BE2C (cell line): ENCODE results near the gene PRSS27.

Experiments
- DNase-seq: peaks from one replicate; pipeline ENCODE4 v3.0.0-alpha.2; 2020
- H3K27me3 ChIP-seq: fragments of 250-450 bp; sonication (Bioruptor Pico); 2 replicates; pipeline ENCODE4 v1.5.1; 2020; ENCODE audit warnings: mild to moderate bottlenecking
- H3K36me3 ChIP-seq: fragments of 250-450 bp; sonication (Bioruptor Pico); 2 replicates; pipeline ENCODE4 v1.5.1; 2020; ENCODE audit warnings: mild to moderate bottlenecking
- H3K4me1 ChIP-seq: fragments of 250-450 bp; sonication (Bioruptor Pico); 2 replicates; pipeline ENCODE4 v1.5.1; 2020
- H3K4me3 ChIP-seq: 2 replicates; pipeline ENCODE4 v1.5.1; 2011; ENCODE audit warnings: low read depth, low read length
- H3K9me3 ChIP-seq: fragments of 250-450 bp; sonication (Bioruptor Pico); 2 replicates; pipeline ENCODE4 v1.5.1; 2020
- TF ChIP-seq, protein P1 (sequence below): IDR thresholded peaks from 2 replicates; pipeline ENCODE4 v1.5.1; 2012; ENCODE audit warnings: mild to moderate bottlenecking, low read depth, low read length

The PRSS27 gene

DNA sequence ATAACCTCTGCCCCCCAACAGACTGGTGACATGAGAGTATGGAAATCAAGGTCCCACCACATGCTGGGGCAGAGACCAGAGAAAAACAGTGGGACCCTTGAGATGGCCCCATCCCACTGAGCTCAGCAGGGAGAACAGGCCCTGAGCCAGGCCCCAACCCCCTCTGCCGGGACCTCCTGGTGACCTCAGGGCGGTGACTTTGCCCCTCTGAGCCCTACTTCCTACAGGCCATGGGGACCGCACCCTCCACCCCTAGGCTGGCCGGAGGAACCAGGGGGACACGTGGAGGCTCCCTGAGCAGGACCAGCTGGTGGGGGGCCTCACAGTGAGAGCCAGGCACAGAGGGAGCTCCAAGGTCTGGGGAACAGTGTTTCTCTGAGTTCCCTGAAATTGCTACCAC is 18.6 kb upstream of the PRSS27 start:
- Histone ChIP-seq H3K4me3 (no peak overlapping the region), H3K27me3 (no peaks in the 10 kb centered on the region), H3K4me1 (no peaks in the 10 kb centered on the region), H3K36me3 (no peaks in the 10 kb centered on the region), H3K9me3 (no peaks in the 10 kb centered on the region)
- TF ChIP-seq, protein P1, sequence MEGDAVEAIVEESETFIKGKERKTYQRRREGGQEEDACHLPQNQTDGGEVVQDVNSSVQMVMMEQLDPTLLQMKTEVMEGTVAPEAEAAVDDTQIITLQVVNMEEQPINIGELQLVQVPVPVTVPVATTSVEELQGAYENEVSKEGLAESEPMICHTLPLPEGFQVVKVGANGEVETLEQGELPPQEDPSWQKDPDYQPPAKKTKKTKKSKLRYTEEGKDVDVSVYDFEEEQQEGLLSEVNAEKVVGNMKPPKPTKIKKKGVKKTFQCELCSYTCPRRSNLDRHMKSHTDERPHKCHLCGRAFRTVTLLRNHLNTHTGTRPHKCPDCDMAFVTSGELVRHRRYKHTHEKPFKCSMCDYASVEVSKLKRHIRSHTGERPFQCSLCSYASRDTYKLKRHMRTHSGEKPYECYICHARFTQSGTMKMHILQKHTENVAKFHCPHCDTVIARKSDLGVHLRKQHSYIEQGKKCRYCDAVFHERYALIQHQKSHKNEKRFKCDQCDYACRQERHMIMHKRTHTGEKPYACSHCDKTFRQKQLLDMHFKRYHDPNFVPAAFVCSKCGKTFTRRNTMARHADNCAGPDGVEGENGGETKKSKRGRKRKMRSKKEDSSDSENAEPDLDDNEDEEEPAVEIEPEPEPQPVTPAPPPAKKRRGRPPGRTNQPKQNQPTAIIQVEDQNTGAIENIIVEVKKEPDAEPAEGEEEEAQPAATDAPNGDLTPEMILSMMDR, result no peak
- DNase-seq, result no peak

DNA sequence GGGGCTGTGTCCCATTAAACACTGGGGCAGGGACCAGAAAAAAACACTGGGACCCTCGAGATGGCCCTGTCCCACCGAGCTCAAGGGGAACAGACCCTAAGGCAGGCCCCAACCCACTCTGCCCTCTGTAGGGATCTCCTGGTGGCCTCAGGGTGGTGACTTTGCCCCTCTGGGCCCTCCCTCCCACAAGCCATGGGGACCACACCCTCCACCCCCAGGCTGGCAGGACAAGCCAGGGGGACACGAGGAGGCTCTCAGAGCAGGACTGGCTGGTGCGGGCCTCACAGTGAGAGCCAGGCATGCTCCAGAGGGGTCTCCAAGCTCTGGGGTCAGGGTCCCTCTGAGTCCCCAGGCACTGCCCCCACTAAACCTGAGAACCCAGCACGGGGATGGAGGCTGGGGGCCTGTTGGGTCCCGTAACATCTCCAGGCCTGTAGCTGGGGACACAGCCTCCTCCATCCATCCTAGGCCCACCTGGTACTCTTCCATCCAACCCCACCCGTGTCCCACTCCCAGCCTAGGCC is 17.9 kb upstream of the PRSS27 start:
- no peaks in the 10 kb centered on the region for H3K36me3 ChIP-seq
- no peak overlapping the region for H3K4me3 ChIP-seq
- no peak for DNase-seq
- no peaks in the 10 kb centered on the region for H3K27me3 ChIP-seq
- no peaks in the 10 kb centered on the region for H3K9me3 ChIP-seq
- H3K4me1 ChIP-seq, result no peaks in the 10 kb centered on the region
- TF ChIP-seq, protein P1, result no peak

DNA sequence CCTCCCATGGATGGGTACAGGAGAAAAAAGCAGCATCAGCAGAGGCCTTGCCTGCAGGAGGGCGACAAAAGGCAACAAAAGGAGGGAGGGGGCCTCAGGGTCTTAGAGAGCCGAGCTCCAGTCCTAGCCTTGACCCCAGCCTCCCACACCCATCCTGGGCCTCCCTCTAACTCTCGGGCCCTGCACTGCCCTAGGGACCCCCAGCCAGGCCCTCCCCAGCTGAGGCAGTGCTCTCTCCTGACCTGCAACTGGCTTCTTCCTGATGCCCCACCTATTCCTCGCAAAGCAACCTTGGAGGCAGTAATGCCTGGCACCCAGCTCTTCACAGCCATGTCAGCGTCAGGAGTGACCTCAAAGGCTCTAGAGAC is 17.2 kb upstream of the PRSS27 start:
- DNase-seq, result no peak
- TF ChIP-seq, protein P1, result no peak
- Histone ChIP-seq H3K36me3 (no peaks in the 10 kb centered on the region), H3K9me3 (no peaks in the 10 kb centered on the region), H3K4me1 (no peaks in the 10 kb centered on the region), H3K4me3 (no peak overlapping the region), H3K27me3 (no peaks in the 10 kb centered on the region)

DNA sequence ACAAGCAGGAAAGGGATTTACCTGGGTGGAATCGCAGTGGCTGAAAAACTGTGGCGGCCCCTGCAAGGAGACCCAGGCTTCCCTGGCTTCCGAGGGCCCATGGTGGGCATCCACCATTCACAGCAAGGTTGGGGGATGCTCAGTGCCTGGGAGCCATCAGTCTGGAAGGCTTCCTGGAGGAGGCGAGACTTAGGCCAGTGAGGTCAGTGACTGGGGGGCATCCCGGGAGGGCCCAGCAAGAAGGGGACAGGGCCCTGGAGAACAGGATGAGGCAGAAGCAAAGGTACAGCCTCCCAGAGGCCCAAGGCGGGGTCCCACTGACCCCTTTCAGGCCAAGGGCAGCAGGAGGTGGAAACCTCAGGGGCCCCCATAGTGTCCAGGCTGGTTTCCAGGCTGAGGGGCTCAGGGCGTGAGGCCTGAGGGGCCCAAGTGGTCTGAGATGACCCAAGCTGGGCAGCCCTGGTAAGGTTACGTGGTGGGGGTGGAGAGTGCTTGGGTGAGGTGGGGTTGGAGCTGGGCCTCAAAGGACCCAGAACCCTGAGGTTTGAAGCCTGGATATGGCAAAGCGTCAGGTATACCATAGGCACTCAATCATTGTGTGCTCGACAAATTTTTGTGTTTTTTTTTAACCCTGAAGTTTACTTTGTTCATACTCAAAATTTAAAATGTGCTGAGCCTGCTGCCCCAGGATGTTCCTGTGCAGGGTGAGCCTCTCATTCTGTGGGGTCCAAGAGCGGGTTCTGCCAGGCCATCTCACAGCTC is 16.6 kb upstream of the PRSS27 start:
- no peak overlapping the region for H3K4me3 ChIP-seq
- DNase-seq, result no peak

DNA sequence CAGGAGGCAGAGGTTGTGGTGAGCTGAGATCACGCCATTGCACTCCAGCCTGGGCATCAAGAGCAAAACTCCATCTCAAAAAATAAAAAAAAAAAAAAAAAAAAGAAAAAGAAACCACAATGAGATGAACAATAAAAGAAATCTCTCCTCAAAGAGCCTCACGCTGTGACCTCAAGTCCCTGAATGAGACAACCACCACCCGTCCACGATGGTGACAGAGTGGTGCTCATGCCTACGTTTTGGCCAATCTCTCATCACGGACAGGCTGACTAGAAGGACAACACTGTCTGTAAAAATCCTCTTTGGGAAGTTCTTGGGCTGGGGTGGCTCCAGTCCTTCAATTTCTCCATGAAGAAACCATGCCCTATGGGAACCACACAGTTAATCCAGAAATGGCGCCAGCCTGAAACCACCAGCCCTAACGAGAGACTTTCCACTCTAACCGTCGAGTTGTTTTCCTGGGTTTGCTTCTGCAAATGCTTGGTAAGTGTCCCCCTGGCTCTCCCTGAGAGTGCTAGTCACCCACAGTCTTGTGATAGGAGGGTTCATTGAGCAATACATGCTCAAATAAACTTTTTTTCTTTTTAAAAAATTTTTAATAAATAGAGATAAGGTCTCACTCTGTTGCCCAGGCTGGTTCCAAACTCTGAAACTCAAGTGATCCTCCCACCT is 15.0 kb upstream of the PRSS27 start:
- TF ChIP-seq, protein P1, result no peak
- Histone ChIP-seq H3K9me3 (no peaks in the 10 kb centered on the region), H3K4me1 (no peaks in the 10 kb centered on the region), H3K27me3 (no peaks in the 10 kb centered on the region), H3K36me3 (no peaks in the 10 kb centered on the region), H3K4me3 (no peak overlapping the region)
- DNase-seq, result no peak

More for the DNA sequence above, 16.6 kb upstream of the PRSS27 start:
- Histone ChIP-seq H3K9me3 (no peaks in the 10 kb centered on the region), H3K27me3 (no peaks in the 10 kb centered on the region), H3K4me1 (no peaks in the 10 kb centered on the region), H3K36me3 (no peaks in the 10 kb centered on the region)
- TF ChIP-seq, protein P1, result no peak

DNA sequence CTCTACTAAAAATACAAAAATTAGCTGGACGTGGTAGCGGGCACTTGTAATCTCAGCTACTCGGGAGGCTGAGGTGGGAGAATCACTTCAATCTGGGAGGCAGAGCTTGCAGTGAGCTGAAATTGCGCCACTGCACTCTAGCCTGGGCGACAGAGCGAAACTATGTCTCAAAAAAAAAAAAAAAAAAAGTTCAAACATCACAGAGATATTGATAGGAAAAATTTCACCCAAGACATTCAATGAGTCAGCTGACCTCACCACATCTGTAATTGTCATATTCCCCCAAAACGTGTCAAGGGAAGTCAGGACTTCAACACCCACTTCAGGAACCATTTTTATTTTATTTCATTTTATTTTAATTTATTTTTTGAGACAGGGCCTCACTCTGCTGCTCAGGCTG is 8.0 kb upstream of the PRSS27 start:
- no peak for DNase-seq
- H3K9me3 ChIP-seq, result no peaks in the 10 kb centered on the region
- no peaks in the 10 kb centered on the region for H3K4me1 ChIP-seq
- H3K4me3 ChIP-seq, result no peak overlapping the region
- no peaks in the 10 kb centered on the region for H3K36me3 ChIP-seq
- TF ChIP-seq, protein P1, result no peak
- no peaks in the 10 kb centered on the region for H3K27me3 ChIP-seq
